Mesodermal cell (in vitro differentiated cells): ENCODE results near the gene CYP17A1.
"Not testable (repeated sequence)": the region's sequence is repeated elsewhere in the genome, so short reads cannot be mapped to it uniquely, and the experiment has no call there.

ENCODE experiments used
- H3K27ac ChIP-seq: 2 replicates; pipeline ENCODE4 v1.7.0; 2013; ENCODE audit warnings: mild to moderate bottlenecking, low read depth, low read length, moderate library complexity; ENCODE audit not compliant: severe bottlenecking
- H3K36me3 ChIP-seq: 2 replicates; pipeline ENCODE4 v1.7.1; 2013; ENCODE audit warnings: mild to moderate bottlenecking, low read length, moderate library complexity; ENCODE audit not compliant: control insufficient read depth, insufficient read depth
- H3K4me1 ChIP-seq: one replicate; pipeline ENCODE4 v1.7.1; 2013; ENCODE audit warnings: mild to moderate bottlenecking, low read length; ENCODE audit not compliant: insufficient read depth, control insufficient read depth, poor library complexity, severe bottlenecking
- H3K4me3 ChIP-seq: 2 replicates; pipeline ENCODE4 v1.7.0; 2013; ENCODE audit warnings: low read length, control low read depth, mild to moderate bottlenecking; ENCODE audit not compliant: insufficient read depth, poor library complexity, severe bottlenecking; ENCODE audit errors: extremely low read depth
- H3K9me3 ChIP-seq: 2 replicates; pipeline ENCODE4 v1.7.1; 2013; ENCODE audit warnings: mild to moderate bottlenecking, low read length, moderate library complexity; ENCODE audit not compliant: control insufficient read depth
- WGBS, 2 experiments: methylation state at CpG; one replicate each; pipeline ENCODE4 v1.1.5; 2013; ENCODE audit warnings: missing lambda C conversion rate in 2 of 2; ENCODE audit not compliant: insufficient coverage in 2 of 2; 5-methylcytosine and 5-hydroxymethylcytosine counted together

The CYP17A1 gene

DNA sequence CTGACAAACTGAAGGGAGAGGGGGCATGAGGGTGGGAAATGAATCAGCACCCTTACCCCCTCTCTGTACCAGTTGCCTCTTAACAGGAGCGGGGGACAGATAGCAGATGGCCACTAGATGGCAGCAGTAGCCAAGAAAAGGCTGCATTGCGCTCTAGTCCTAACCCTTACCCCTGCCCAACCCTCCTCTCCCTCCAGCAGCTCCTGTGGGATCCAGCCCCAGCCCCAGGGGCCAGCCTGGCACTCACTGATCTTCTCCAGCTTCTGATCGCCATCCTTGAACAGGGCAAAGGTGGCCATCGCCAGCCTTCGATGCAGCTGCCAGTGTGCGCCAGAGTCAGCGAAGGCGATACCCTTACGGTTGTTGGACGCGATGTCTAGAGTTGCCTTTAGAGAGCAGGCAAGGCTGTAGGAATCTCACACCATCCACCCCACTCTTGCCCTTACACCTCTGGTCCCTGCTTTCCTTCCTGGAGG, 2.2 kb downstream of the CYP17A1 start:
- Histone ChIP-seq H3K27ac (no peak overlapping the region), H3K9me3 (no peaks in the 10 kb centered on the region), H3K36me3 (no peaks in the 10 kb centered on the region), H3K4me1 (no peaks in the 10 kb centered on the region), H3K4me3 (no peak overlapping the region)
- 66 to 71% methylated on average over 9 to 11 of the region's 11 CpGs for WGBS, 2 experiments

DNA sequence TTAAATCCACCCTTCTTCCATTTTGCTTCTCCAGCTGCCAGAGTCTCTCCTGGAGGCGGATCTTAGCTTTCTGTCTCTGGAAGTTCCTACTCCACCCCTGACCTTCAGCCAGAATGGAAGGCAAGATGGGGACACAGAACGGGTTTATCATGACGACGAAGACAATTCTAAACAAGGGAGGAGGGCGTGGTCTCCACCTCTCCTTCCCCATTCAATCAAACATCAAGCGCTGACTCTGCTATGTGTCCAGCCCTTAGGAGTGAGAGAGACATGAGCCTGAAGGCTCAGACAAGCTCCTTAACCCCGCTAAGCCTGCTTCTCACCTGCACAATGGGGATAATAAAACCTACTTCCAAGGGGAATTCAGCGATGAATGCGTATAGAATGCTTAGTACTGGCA, 3.1 kb downstream of the CYP17A1 start:
- Histone ChIP-seq H3K4me1 (no peaks in the 10 kb centered on the region), H3K27ac (no peak overlapping the region), H3K9me3 (no peaks in the 10 kb centered on the region), H3K36me3 (no peaks in the 10 kb centered on the region), H3K4me3 (no peak overlapping the region)
- 78 to 89% methylated on average over 6 to 7 of the region's 9 CpGs for whole genome bisulfite sequencing, 2 experiments

DNA sequence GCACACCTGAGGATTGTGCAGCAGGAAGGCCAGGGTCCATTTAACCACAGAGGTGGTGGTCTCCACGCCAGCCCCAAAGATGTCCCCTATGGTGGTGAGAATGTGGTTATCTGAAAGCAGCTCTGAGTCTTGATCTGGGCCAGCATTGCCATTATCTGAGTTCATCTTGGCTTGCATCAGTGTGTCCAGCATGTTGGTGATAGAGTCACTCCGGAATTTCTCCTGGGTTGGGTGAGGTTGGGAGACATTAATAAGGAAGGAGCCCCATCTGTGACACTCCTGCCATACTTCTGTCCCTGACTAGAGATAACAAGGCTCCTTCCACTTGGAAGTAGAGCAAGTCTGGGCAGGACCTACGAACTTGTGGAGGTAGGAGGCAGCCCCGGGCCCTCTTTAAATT, 4.2 kb downstream of the CYP17A1 start:
- Histone ChIP-seq H3K4me3 (no peak overlapping the region), H3K9me3 (no peaks in the 10 kb centered on the region), H3K4me1 (no peaks in the 10 kb centered on the region), H3K36me3 (no peaks in the 10 kb centered on the region), H3K27ac (no peak overlapping the region)
- WGBS, 2 experiments, result 100% methylated on average over 3 of the region's 4 CpGs; no CpG with 5 or more reads in 1 of the 2 experiments

DNA sequence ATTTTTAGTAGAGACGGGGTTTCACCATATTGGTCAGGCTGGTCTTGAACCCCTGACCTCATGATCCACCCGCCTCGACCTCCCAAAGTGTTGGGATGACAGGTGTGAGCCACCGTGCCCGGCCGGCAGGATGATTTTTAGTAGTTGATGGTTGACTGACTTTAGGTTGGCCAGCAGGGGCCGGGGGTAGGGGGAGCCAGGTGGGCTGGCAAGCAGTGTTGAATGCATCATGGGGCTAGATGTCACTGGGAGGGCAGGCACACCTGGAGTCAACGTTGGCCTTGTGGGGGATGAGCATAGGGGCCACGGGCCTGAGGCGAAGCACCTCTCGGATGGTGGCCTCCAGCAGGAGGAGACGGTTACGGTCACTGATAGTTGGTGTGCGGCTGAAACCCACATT, 5.0 kb downstream of the CYP17A1 start:
- no peak overlapping the region for H3K27ac ChIP-seq
- H3K36me3 ChIP-seq, result no peaks in the 10 kb centered on the region
- no peaks in the 10 kb centered on the region for H3K4me1 ChIP-seq
- no peaks in the 10 kb centered on the region for H3K9me3 ChIP-seq
- WGBS, 2 experiments, result 86 to 97% methylated on average over 10 to 12 of the region's 14 CpGs
- no peak overlapping the region for H3K4me3 ChIP-seq

DNA sequence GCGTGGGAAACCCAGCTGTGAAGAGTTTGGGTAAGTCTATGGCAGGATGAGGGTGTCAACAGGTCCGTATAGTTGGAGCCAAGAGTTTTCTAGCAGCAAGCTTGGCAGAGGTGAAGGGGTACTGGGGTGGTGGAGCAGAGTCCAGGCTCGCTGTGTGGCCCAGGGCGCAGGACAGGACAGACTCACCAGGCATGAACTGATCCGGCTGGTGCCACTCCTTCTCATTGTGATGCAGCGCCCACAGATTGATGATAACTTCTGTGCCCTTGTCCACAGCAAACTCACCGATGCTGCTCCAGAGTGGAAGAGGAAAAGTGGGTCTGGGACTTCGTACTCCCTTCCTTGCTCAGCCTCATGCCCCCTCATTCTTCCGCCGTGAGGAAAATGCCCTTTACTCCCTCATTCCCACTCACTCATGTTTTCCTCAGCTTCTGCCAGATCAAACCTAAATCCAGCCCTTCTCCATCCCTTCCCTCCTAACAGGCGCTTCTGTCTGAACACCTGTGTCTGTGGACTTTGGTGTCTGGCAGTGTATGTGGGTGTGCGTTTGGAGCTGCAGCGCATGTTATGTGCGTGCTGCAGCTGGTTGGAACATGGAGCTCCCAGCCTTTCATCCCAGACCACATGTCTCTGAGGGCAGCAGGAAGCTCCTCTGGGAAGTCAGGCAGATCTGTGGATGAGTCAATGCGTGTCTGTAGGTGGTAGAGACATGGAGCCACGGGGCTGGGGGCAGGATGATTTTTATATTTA, 5.7 kb downstream of the CYP17A1 start:
- Histone ChIP-seq H3K4me1 (no peaks in the 10 kb centered on the region), H3K4me3 (no peak overlapping the region)
- 86 to 95% methylated on average over 7 to 10 of the region's 16 CpGs for WGBS, 2 experiments

DNA sequence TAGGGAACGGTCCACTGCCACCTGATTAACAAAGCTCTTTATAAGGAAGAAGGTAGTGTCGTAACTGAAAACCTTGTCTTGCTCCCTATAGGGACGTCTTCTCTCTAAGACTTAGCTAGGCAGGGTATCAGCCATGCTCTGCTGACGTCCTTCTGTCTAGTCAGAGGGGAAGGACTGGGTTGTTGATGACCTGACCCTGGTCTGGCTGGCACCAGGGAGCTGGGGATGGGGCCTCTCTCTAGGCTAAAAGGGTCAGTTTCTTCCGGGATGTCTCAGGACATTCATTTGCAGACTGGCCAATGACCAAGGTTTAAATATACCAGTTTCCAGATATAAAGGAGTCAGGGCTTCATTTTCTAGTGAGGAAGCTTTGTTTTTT, 9.6 kb downstream of the CYP17A1 start:
- H3K36me3 ChIP-seq, result no peaks in the 10 kb centered on the region
- no peak overlapping the region for H3K4me3 ChIP-seq
- no peaks in the 10 kb centered on the region for H3K4me1 ChIP-seq
- H3K9me3 ChIP-seq, result no peaks in the 10 kb centered on the region
- H3K27ac ChIP-seq, result no peak overlapping the region
- 80 to 83% methylated on average over 3 to 5 of the region's 5 CpGs for WGBS, 2 experiments

More for the DNA sequence above, 5.7 kb downstream of the CYP17A1 start:
- Histone ChIP-seq H3K27ac (no peak overlapping the region), H3K9me3 (no peaks in the 10 kb centered on the region), H3K36me3 (no peaks in the 10 kb centered on the region)

DNA sequence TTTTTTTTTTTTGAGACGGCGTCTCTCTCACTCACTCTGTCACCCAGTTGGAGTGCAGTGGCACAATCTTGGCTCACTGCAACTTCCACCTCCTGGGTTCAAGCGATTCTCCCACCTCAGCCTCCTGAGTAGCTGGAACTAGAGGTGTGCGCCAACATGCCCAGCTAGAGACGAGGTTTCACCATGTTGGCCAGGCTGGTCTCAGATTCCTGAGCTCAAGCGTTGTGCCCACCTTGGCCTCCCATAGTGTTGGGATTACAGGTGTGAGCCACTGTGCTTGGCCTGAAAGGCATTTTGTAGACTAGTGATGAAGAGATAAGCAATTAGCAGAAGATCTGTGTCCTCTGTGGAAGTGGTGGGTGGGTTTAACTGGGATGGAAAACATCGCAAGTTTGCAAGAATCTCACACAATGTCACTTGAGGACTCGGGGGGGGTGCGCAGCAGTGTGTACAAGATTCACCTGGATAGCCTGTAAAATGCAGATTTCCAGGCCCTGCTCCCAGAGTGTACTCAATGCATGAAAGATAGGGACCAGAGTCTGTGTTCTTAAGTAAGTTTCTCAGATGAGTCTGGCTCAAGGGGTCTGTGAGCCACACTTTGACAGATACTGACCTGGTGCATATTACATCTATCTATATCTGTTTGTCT, 10.9 kb downstream of the CYP17A1 start:
- WGBS, 2 experiments, result 89 to 98% methylated on average over 6 to 7 of the region's 9 CpGs
- Histone ChIP-seq H3K9me3 (no peaks in the 10 kb centered on the region), H3K27ac (no peak overlapping the region)

DNA sequence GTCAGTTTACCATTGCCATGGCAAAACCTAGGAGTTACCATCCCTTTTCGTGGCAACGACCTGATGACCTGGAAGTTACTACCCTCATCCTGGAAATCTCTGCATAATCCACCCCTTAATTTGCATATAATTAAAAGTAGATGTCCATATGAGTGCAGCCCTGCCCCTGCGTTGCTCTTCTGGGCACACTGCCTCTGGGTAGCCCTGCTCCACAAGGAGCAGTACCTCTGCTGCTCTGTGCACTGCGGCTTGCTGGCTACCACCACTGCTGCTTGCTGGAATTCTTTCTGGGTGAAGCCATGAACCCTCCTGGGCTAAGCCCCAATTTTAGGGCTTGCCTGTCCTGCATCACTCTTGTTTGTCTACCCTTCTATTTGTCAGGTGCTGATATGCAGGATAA, 12.5 kb downstream of the CYP17A1 start:
- Histone ChIP-seq H3K4me3 (no peak overlapping the region), H3K4me1 (no peaks in the 10 kb centered on the region), H3K27ac (no peak overlapping the region), H3K9me3 (no peaks in the 10 kb centered on the region), H3K36me3 (no peaks in the 10 kb centered on the region)
- WGBS, 2 experiments, result 76 to 90% methylated on average over 1 to 4 of the region's 4 CpGs

More for the DNA sequence above, 10.9 kb downstream of the CYP17A1 start:
- H3K36me3 ChIP-seq, result no peaks in the 10 kb centered on the region
- no peaks in the 10 kb centered on the region for H3K4me1 ChIP-seq
- no peak overlapping the region for H3K4me3 ChIP-seq

DNA sequence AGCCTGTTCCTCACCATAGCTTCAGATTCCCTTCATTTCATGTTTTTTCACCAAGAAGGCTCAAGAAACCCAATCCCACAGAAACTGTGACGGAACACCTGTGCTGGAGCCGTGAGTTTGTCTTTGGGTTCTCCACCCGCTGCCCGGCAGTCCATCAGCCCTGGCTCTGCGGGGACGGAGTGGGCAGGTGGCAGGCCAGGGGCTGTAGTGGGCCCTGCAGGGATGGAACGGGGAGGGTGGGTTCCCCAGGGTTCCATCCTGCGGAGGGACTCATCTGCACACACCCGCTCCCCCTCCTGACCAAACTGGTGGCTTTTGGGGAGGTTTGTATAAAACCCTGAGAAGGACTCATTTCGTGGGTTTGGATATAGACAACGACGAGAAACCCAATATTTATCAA, 15.0 kb downstream of the CYP17A1 start:
- Histone ChIP-seq H3K27ac (no peak overlapping the region), H3K36me3 (no peaks in the 10 kb centered on the region), H3K4me1 (no peaks in the 10 kb centered on the region), H3K9me3 (no peaks in the 10 kb centered on the region), H3K4me3 (no peak overlapping the region)
- 90 to 95% methylated on average over 4 to 9 of the region's 12 CpGs for WGBS, 2 experiments

DNA sequence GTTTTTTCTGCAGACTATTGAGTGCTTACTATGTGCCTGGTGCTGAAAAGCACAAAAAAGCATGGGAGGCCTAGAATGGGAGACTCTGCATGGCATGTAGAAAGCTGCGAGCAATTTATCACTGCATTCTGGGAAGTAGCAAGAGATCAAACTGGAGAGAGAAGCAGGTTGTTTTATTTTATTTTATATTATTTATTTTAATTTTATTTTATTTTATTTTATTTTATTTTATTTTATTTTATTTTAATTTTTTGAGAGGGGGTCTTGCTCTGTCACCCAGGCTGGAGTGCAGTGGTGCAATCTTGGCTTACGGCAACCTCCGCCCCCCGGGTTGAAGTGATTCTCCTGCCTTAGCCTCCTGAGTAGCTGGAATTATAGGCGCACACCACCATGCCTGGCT, 17.2 kb downstream of the CYP17A1 start:
- H3K27ac ChIP-seq, H3K4me3 ChIP-seq, H3K9me3 ChIP-seq, H3K36me3 ChIP-seq: not testable (repeated sequence)
- peaks cover 14% of the 10 kb centered on the region for H3K4me1 ChIP-seq
- 96 to 97% methylated on average over 4 to 5 of the region's 5 CpGs for WGBS, 2 experiments

DNA sequence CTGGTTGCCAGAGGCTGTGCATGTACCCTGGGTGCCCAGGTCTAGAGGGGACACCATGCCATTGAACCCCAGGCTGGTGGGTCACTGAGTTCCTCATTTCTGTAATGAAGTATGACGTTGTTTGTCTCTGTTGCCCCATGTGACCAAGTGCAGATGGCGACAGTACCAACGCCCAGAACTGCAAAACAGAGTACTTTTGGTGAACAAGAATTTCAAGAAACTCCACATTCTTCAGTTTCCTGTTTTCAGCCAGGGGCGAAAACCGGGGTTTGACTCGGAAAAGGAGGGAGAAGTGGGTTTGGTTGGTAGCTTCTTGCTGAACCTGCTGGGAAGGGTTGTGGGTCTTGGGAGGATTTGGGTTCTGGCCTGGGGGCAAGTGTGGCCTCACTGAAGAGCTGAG, 18.2 kb downstream of the CYP17A1 start:
- WGBS, 2 experiments, result 88 to 100% methylated on average over 3 to 5 of the region's 6 CpGs
- no peak overlapping the region for H3K27ac ChIP-seq
- no peak overlapping the region for H3K4me3 ChIP-seq
- no peaks in the 10 kb centered on the region for H3K9me3 ChIP-seq
- H3K36me3 ChIP-seq, result peaks cover 12% of the 10 kb centered on the region
- H3K4me1 ChIP-seq, result peaks cover 24% of the 10 kb centered on the region
